HepG2 (cell line): ENCODE results near the gene KCNQ1OT1. TPM values are rescaled to one million over a fixed set of nuclear protein-coding genes. Genes with fewer than 3 reads are reported as not detected.

Experiments used
- ATAC-seq: fragments of 200-7000 bp; cut with Tn5 transposase; 3 replicates; pipeline ENCODE4 v1.9.1; 2020; ENCODE audit warnings: mild to moderate bottlenecking, moderate library complexity
- BruUV-seq: library from RNA; stranded (reverse); fragments of 400-500 nt; replicated peaks from 2 replicates; lab custom pipeline; 2021; lab: Mats Ljungman, UMichigan
- CTCF ChIA-PET: fragments of 300-600 bp; formaldehyde crosslinking; extraction: SDS; loops from one replicate; lab custom pipeline; 2021; ENCODE audit warnings: low total read pairs, inconsistent platforms, low intra/inter-chr PET ratio; lab: Yijun Ruan, JAX
- POLR2A ChIA-PET: fragments of 350-600 bp; sonication (Branson Sonifier 250); formaldehyde crosslinking; loops from one replicate; lab custom pipeline; 2020; ENCODE audit warnings: antibody characterized with exemption, inconsistent platforms; lab: Yijun Ruan, JAX
- DNase-seq: peaks from one replicate; pipeline ENCODE4 v3.0.0-alpha.2; 2015; ENCODE audit warnings: low spot score
- FAIRE-seq: peaks from 3 replicates; lab custom pipeline; 2011; peaks lifted over from hg19 to GRCh38; lab: Jason Lieb, UNC
- H2AFZ ChIP-seq: one replicate; pipeline ENCODE4 v1.6.1; 2011; ENCODE audit warnings: low read length, inconsistent platforms
- H3K27ac ChIP-seq: fragments of 300-600 bp; 3 replicates; pipeline ENCODE4 v1.8.0; 2011; ENCODE audit warnings: mixed run types, mild to moderate bottlenecking, mixed read lengths, low read length, inconsistent platforms; ENCODE audit not compliant: insufficient read depth; ENCODE audit errors: extremely low read length
- H3K27me3 ChIP-seq, 2 experiments: fragments of 200-600 bp in 1 of 2; 2 replicates in 1 of 2; 3 replicates in 1 of 2; pipeline versions ENCODE4 v1.6.0 to v1.8.0; 2011; ENCODE audit warnings: low read length in 2 of 2, mild to moderate bottlenecking in 2 of 2, moderate library complexity in 2 of 2, inconsistent platforms in 1 of 2; ENCODE audit not compliant: insufficient read depth in 2 of 2, control insufficient read depth in 1 of 2
- H3K36me3 ChIP-seq, 2 experiments: fragments of 200-600 bp in 1 of 2; replicated peaks in 1 of 2; 2 replicates in 1 of 2; 3 replicates in 1 of 2; pipeline versions ENCODE4 v1.5.1 to v1.8.0; 2011; ENCODE audit warnings: low read length in 2 of 2, inconsistent platforms in 1 of 2; ENCODE audit not compliant: insufficient read depth in 2 of 2, control insufficient read depth in 1 of 2
- H3K4me1 ChIP-seq: 2 replicates; pipeline ENCODE4 v1.5.1; 2012; ENCODE audit warnings: low read length, inconsistent platforms; ENCODE audit not compliant: insufficient read depth
- H3K4me2 ChIP-seq: 2 replicates; pipeline ENCODE4 v1.6.0; 2011; ENCODE audit warnings: low read depth, low read length, inconsistent platforms
- H3K4me3 ChIP-seq, 3 experiments: fragments of 200-600 bp in 1 of 3; sonication (generic), shearing (Covaris generic) in 1 of 3; replicated peaks in 1 of 3; 2 replicates each; pipeline ENCODE4 v1.5.1; 2011 to 2016; ENCODE audit warnings: low read length in 3 of 3, inconsistent platforms in 2 of 3, low read depth in 2 of 3, mild to moderate bottlenecking in 2 of 3, control low read depth in 1 of 3, mixed read lengths in 1 of 3; ENCODE audit not compliant: insufficient read depth in 1 of 3
- H3K79me2 ChIP-seq: one replicate; pipeline ENCODE4 v1.6.1; 2011; ENCODE audit warnings: low read length, inconsistent platforms; ENCODE audit not compliant: insufficient read depth
- H3K9ac ChIP-seq: 2 replicates; pipeline ENCODE4 v1.6.0; 2011; ENCODE audit warnings: mild to moderate bottlenecking, low read depth, low read length, inconsistent platforms; ENCODE audit not compliant: insufficient read depth
- H3K9me3 ChIP-seq: 2 replicates; pipeline ENCODE4 v1.5.1; 2012; ENCODE audit warnings: mild to moderate bottlenecking, low read length
- H4K20me1 ChIP-seq: 2 replicates; pipeline ENCODE4 v1.6.0; 2011; ENCODE audit warnings: inconsistent platforms, mild to moderate bottlenecking, low read length, moderate library complexity; ENCODE audit not compliant: insufficient read depth
- CBX1 ChIP-seq: IDR thresholded peaks from one replicate; pipeline ENCODE4 v1.6.1; 2016; ENCODE audit warnings: antibody characterized with exemption, low read depth
- DR1 ChIP-seq: sonication (generic); formaldehyde crosslinking; IDR thresholded peaks from 2 replicates; pipeline ENCODE4 v1.8.0; 2021; ENCODE audit warnings: mild to moderate bottlenecking, missing genetic modification reagents, inconsistent platforms
- NFRKB ChIP-seq: fragments of 450-650 bp; IDR thresholded peaks from 2 replicates; pipeline ENCODE4 v1.6.1; 2017
- PAF1 ChIP-seq: IDR thresholded peaks from 2 replicates; pipeline ENCODE4 v1.6.1; 2016; ENCODE audit warnings: missing genetic modification reagents, missing compliant biosample characterization
- TAF1 ChIP-seq: sonication (generic); formaldehyde crosslinking; IDR thresholded peaks from 2 replicates; pipeline ENCODE4 v1.4.0; 2020; ENCODE audit warnings: missing genetic modification reagents
- ZC3H4 ChIP-seq: sonication (generic); formaldehyde crosslinking; IDR thresholded peaks from 2 replicates; pipeline ENCODE4 v1.4.0; 2020; ENCODE audit warnings: missing genetic modification reagents, borderline replicate concordance
- ZNF12 ChIP-seq: sonication (generic); formaldehyde crosslinking; IDR thresholded peaks from 2 replicates; pipeline ENCODE4 v1.5.0; 2020; ENCODE audit warnings: missing genetic modification reagents
- ZNF333 ChIP-seq: sonication (generic); formaldehyde crosslinking; IDR thresholded peaks from 2 replicates; pipeline ENCODE4 v1.4.0; 2020; ENCODE audit warnings: mild to moderate bottlenecking, missing genetic modification reagents, borderline replicate concordance
- ZNF768 ChIP-seq: sonication (generic); formaldehyde crosslinking; IDR thresholded peaks from 2 replicates; pipeline ENCODE4 v1.4.0; 2020; ENCODE audit warnings: missing genetic modification reagents
- WGBS: methylation state at CpG from one replicate; pipeline ENCODE4 v1.1.6; 2017; ENCODE audit warnings: low lambda C conversion rate; 5-methylcytosine and 5-hydroxymethylcytosine counted together
- in situ Hi-C: cut with HindIII; loops from 2 replicates; pipeline ENCODE4 v1.10.0; 2017; ENCODE audit warnings: low pct_unique_long_range_greater_than_20kb; ENCODE audit not compliant: extremely low pct_ligation_motif_present
- intact Hi-C: fragments of 100-400 bp; cut with micrococcal nuclease; formaldehyde crosslinking; loops from one replicate; pipeline ENCODE4 v1.10.0; 2022; ENCODE audit not compliant: unreplicated experiment
- polyA plus RNA-seq, 8 experiments: library from polyadenylated mRNA; depleted of rRNA in 3 of 8; stranded (reverse) in 7 of 8; unstranded in 1 of 8; fragments of >200 nt; fragmentation: Illumina TruSeq in 4 of 8; extraction: Trizol in 4 of 8; gene quantifications; 2 replicates each; pipeline versions ENCODE4 v1.2.1 to v1.2.3, GENCODE V29; 2011 to 2016; ENCODE audit warnings: low read depth in 4 of 8, missing spikeins in 1 of 8, mixed read lengths in 1 of 8; ENCODE audit not compliant: insufficient read depth in 1 of 8
- total RNA-seq, 5 experiments: library from RNA; depleted of rRNA; stranded (reverse); fragments of >200 nt; fragmentation: Illumina TruSeq; extraction: Trizol; gene quantifications; 2 replicates each; pipeline ENCODE4 v1.2.3, GENCODE V29; 2016; ENCODE audit warnings: low read depth in 1 of 5
- TF ChIP-seq, protein P1 (sequence below): IDR thresholded peaks from 2 replicates; pipeline ENCODE4 v1.6.1; 2016; ENCODE audit warnings: low read depth
- TF ChIP-seq, protein P2 (sequence below): sonication (generic); formaldehyde crosslinking; IDR thresholded peaks from 2 replicates; pipeline ENCODE4 v1.4.0; 2020; ENCODE audit warnings: missing genetic modification reagents

KCNQ1OT1 gene
- total and polyA plus RNA-seq, 2 of the 13 experiments (the other 11 are each of a cell fraction or from before 2014, with no cell fraction given), result 1.3 to 18.9 TPM

DNA sequence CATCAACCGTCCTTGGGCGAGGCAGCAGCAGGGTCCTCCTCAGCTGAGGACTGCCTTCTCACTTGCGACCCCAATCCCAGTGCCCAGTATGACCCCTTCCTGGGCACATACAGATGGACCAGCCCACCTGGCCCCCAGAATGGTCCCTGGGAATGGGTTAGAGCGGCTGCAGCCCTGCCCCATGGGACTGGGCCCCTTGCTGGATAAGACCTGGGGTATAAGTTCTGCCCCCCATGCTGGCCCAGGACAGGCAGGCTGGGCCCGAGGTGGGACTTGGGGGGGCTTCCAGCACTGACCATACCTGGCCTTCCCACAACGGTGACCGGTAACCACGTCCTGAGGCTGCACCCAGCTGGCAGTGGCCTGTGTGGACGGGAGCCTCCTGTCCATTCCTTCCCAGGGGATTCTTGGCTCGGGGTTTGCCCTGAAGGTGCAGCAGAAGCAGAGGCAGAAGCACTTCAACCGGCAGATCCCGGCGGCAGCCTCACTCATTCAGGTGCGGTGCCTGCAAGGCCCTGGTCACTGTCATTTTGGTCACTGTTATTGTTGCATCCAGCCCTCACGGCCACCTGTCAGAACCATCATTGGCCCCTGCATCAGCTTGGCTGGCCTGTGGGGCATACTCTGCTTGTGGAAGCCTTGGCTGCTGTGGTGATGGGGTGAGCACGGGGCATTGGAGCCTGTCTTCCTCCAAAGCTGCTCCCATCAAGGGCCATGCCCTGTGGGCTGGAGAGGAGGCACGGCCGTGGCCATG lies 114.8 kb downstream of the KCNQ1OT1 start:
- no peaks in the 10 kb centered on the region for H3K36me3 ChIP-seq
- in situ Hi-C loops (no loop called here), intact Hi-C loops (no loop called here)
- no peak overlapping the region for H2AFZ ChIP-seq
- no peak overlapping the region for H3K27ac ChIP-seq
- H3K27me3 ChIP-seq, result peaks cover 25 to 88% of the 10 kb centered on the region in 2 experiments
- no peak overlapping the region for H3K4me2 ChIP-seq
- 0 out of 2 replicates have a peak, but pooled peaks cover 2% of the 10 kb centered on the region for H4K20me1 ChIP-seq
- no peaks in the 10 kb centered on the region for H3K9me3 ChIP-seq
- no peak overlapping the region for H3K4me3 ChIP-seq
- TF ChIP-seq DR1 (no peak), CBX1 (no peak), ZNF768 (no peak), TAF1 (no peak), NFRKB (no peak), PAF1 (CRISPR knock-in tag) (no peak), ZNF333 (CRISPR knock-in tag) (no peak), ZNF12 (CRISPR knock-in tag) (no peak), ZC3H4 (CRISPR knock-in tag) (no peak)
- TF ChIP-seq, protein P1, sequence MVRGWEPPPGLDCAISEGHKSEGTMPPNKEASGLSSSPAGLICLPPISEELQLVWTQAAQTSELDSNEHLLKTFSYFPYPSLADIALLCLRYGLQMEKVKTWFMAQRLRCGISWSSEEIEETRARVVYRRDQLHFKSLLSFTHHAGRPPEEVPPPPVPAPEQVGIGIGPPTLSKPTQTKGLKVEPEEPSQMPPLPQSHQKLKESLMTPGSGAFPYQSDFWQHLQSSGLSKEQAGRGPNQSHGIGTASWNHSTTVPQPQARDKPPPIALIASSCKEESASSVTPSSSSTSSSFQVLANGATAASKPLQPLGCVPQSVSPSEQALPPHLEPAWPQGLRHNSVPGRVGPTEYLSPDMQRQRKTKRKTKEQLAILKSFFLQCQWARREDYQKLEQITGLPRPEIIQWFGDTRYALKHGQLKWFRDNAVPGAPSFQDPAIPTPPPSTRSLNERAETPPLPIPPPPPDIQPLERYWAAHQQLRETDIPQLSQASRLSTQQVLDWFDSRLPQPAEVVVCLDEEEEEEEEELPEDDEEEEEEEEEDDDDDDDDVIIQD (CRISPR knock-in tag), result no peak
- TF ChIP-seq, protein P2, sequence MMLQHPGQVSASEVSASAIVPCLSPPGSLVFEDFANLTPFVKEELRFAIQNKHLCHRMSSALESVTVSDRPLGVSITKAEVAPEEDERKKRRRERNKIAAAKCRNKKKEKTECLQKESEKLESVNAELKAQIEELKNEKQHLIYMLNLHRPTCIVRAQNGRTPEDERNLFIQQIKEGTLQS (CRISPR knock-in tag), result no peak
- no peak for ATAC-seq
- CTCF ChIA-PET, result no interaction called here
- H3K79me2 ChIP-seq, result no peaks in the 10 kb centered on the region
- no peaks in the 10 kb centered on the region for H3K4me1 ChIP-seq
- BruUV-seq, result no TSS peak
- no peak overlapping the region for H3K9ac ChIP-seq
- POLR2A ChIA-PET, result no interaction called here
- no peak for FAIRE-seq
- DNase-seq, result no peak
- WGBS, result 82% methylated on average over 4 of the region's 18 CpGs
